ENCODE data around the gene ARL15.

ARL15 gene

GRCh38 chr5:54024466-54024865 is 285.9 kb downstream of the ARL15 start:
- no peaks in the 10 kb centered on the region for H3K27me3 ChIP-seq (ENCODE audit: insufficient read depth, low read length, poor library complexity)
- H3K9me3 ChIP-seq (ENCODE audit: insufficient read depth, low read length, severe bottlenecking), result no peaks in the 10 kb centered on the region
- peaks cover 36% of the 10 kb centered on the region for H3K4me1 ChIP-seq (ENCODE audit: insufficient read depth, low read length)
- H2AFZ ChIP-seq (ENCODE audit: low read depth, low read length), result no peak overlapping the region
- DNase-seq (no peak), ATAC-seq (ENCODE audit: insufficient read depth, low read depth) (no peak)
- TF ChIP-seq CTCF (IDR thresholded peaks at IDR 0.05; ENCODE audit: borderline replicate concordance, extremely low read depth, low read length, poor library complexity, severe bottlenecking) (no peak), EZH2 (IDR thresholded peaks at IDR 0.05; ENCODE audit: borderline replicate concordance, low read depth, low read length, severe bottlenecking) (no peak)
- no peaks in the 10 kb centered on the region; the same call in 1 of the 2 replicates for H3K79me2 ChIP-seq (ENCODE audit: insufficient read depth, low read length)
- H3K4me3 ChIP-seq (ENCODE audit: low read depth in 1 of 2, low read length in 2 of 2), result no peak overlapping the region
- H3K4me2 ChIP-seq (ENCODE audit: insufficient read depth, low read length), result no peak overlapping the region
- H4K20me1 ChIP-seq (ENCODE audit: insufficient read depth, low read length), result no peaks in the 10 kb centered on the region
- no peak overlapping the region for H3K9ac ChIP-seq (ENCODE audit: low read depth, low read length)
- H3K27ac ChIP-seq (ENCODE audit: low read length), result no peak overlapping the region
- H3K36me3 ChIP-seq (ENCODE audit: insufficient read depth, low read length), result no peaks in the 10 kb centered on the region

- DNase-seq, result peak; percentile 25
- peak overlapping the region; percentile 11 to 51; a peak in 3 of 4 replicates for H3K4me3 ChIP-seq (ENCODE audit: low read depth in 1 of 2, low read length in 2 of 2)
- TF ChIP-seq EZH2 (IDR thresholded peaks at IDR 0.05; ENCODE audit: borderline replicate concordance, low read depth, low read length, severe bottlenecking) (no peak), CTCF (IDR thresholded peaks at IDR 0.05; ENCODE audit: borderline replicate concordance, extremely low read depth, low read length, poor library complexity, severe bottlenecking) (no peak)
- H3K79me2 ChIP-seq (ENCODE audit: insufficient read depth, low read length), result no peaks in the 10 kb centered on the region; the same call in 1 of the 2 replicates
- H3K4me1 ChIP-seq (ENCODE audit: insufficient read depth, low read length), result peaks cover 36% of the 10 kb centered on the region
- H2AFZ ChIP-seq (ENCODE audit: low read depth, low read length), result peak overlapping the region; percentile 79
- H4K20me1 ChIP-seq (ENCODE audit: insufficient read depth, low read length), result no peaks in the 10 kb centered on the region
- peak overlapping the region; percentile 92 for H3K27ac ChIP-seq (ENCODE audit: low read length)
- H3K27me3 ChIP-seq (ENCODE audit: insufficient read depth, low read length, poor library complexity), result no peaks in the 10 kb centered on the region
- no peaks in the 10 kb centered on the region for H3K36me3 ChIP-seq (ENCODE audit: insufficient read depth, low read length)
- H3K9me3 ChIP-seq (ENCODE audit: insufficient read depth, low read length, severe bottlenecking), result no peaks in the 10 kb centered on the region
- H3K4me2 ChIP-seq (ENCODE audit: insufficient read depth, low read length), result peak overlapping the region; percentile 67
- ATAC-seq (ENCODE audit: insufficient read depth, low read depth), result peak; percentile 62
- H3K9ac ChIP-seq (ENCODE audit: low read depth, low read length), result peak overlapping the region; percentile 58
These were observed 288.1 kb downstream of the ARL15 start for GRCh38 chr5:54022223-54022622.

GRCh38 chr5:54021431-54022164 is 288.8 kb downstream of the ARL15 start:
- H2AFZ ChIP-seq (ENCODE audit: low read depth, low read length), result peak overlapping the region; percentile 79
- peak overlapping the region; percentile 24 to 51 for H3K4me3 ChIP-seq (ENCODE audit: low read depth in 1 of 2, low read length in 2 of 2)
- peak overlapping the region; percentile 92 for H3K27ac ChIP-seq (ENCODE audit: low read length)
- TF ChIP-seq CTCF (IDR thresholded peaks at IDR 0.05; ENCODE audit: borderline replicate concordance, extremely low read depth, low read length, poor library complexity, severe bottlenecking) (no peak), EZH2 (IDR thresholded peaks at IDR 0.05; ENCODE audit: borderline replicate concordance, low read depth, low read length, severe bottlenecking) (no peak)
- H3K9ac ChIP-seq (ENCODE audit: low read depth, low read length), result peak overlapping the region; percentile 58
- no peaks in the 10 kb centered on the region for H3K36me3 ChIP-seq (ENCODE audit: insufficient read depth, low read length)
- H3K27me3 ChIP-seq (ENCODE audit: insufficient read depth, low read length, poor library complexity), result no peaks in the 10 kb centered on the region
- peak overlapping the region; percentile 67 for H3K4me2 ChIP-seq (ENCODE audit: insufficient read depth, low read length)
- DNase-seq, result peak; percentile 55
- ATAC-seq (ENCODE audit: insufficient read depth, low read depth), result peak; percentile 83
- no peaks in the 10 kb centered on the region; the same call in 1 of the 2 replicates for H3K79me2 ChIP-seq (ENCODE audit: insufficient read depth, low read length)
- no peaks in the 10 kb centered on the region for H3K9me3 ChIP-seq (ENCODE audit: insufficient read depth, low read length, severe bottlenecking)
- H4K20me1 ChIP-seq (ENCODE audit: insufficient read depth, low read length), result no peaks in the 10 kb centered on the region
- H3K4me1 ChIP-seq (ENCODE audit: insufficient read depth, low read length), result peaks cover 36% of the 10 kb centered on the region
